WERI-Rb-1 (cell line): ENCODE data around the gene PRMT2.

Source experiments
- DNase-seq: peaks from one replicate; pipeline ENCODE4 v3.0.0-alpha.2; 2020
- H3K27ac ChIP-seq: fragments of 250-450 bp; sonication (Bioruptor Pico); 2 replicates; pipeline ENCODE4 v1.5.1; 2020; ENCODE audit warnings: mild to moderate bottlenecking, moderate library complexity
- H3K27me3 ChIP-seq: fragments of 250-450 bp; sonication (Bioruptor Pico); 2 replicates; pipeline ENCODE4 v1.5.1; 2021; ENCODE audit warnings: mild to moderate bottlenecking, low read depth, moderate library complexity; ENCODE audit not compliant: insufficient read depth, severe bottlenecking
- H3K36me3 ChIP-seq: fragments of 250-450 bp; sonication (Bioruptor Pico); 2 replicates; pipeline ENCODE4 v1.5.1; 2020; ENCODE audit warnings: mild to moderate bottlenecking, moderate library complexity
- H3K4me3 ChIP-seq: 2 replicates; pipeline ENCODE4 v1.5.1; 2011; ENCODE audit warnings: low read depth, mild to moderate bottlenecking, control low read depth, low read length
- H3K9me3 ChIP-seq: fragments of 250-450 bp; sonication (Bioruptor Pico); 2 replicates; pipeline ENCODE4 v1.5.1; 2021; ENCODE audit warnings: mild to moderate bottlenecking, moderate library complexity; ENCODE audit not compliant: severe bottlenecking
- CTCF ChIP-seq: IDR thresholded peaks from 2 replicates; pipeline ENCODE4 v1.5.1; 2011; ENCODE audit warnings: low read depth, mild to moderate bottlenecking, control low read depth, inconsistent platforms, low read length

Gene PRMT2

GRCh38 chr21:46637952-46638746, 2.7 kb downstream of the PRMT2 start:
- no peaks in the 10 kb centered on the region for H3K9me3 ChIP-seq
- H3K27ac ChIP-seq = no peak overlapping the region
- H3K36me3 ChIP-seq = peaks cover 20% of the 10 kb centered on the region
- H3K27me3 ChIP-seq = no peaks in the 10 kb centered on the region
- no peak for TF ChIP-seq CTCF
- H3K4me3 ChIP-seq = no peak overlapping the region
- no peak for DNase-seq

- H3K27me3 ChIP-seq = no peaks in the 10 kb centered on the region
- no peak for DNase-seq
- no peak overlapping the region for H3K4me3 ChIP-seq
- no peak for TF ChIP-seq CTCF
- peaks cover 34% of the 10 kb centered on the region for H3K36me3 ChIP-seq
- no peak overlapping the region for H3K27ac ChIP-seq
- no peaks in the 10 kb centered on the region for H3K9me3 ChIP-seq
Measured at GRCh38 chr21:46639489-46640386, 4.3 kb downstream of the PRMT2 start.

GRCh38 chr21:46641656-46642055, 6.2 kb downstream of the PRMT2 start:
- Histone ChIP-seq H3K27me3 (no peaks in the 10 kb centered on the region), H3K9me3 (no peaks in the 10 kb centered on the region), H3K27ac (no peak overlapping the region), H3K36me3 (peaks cover 51% of the 10 kb centered on the region), H3K4me3 (no peak overlapping the region)
- DNase-seq = no peak
- no peak for TF ChIP-seq CTCF

GRCh38 chr21:46643379-46644177, 8.1 kb downstream of the PRMT2 start:
- no peak for DNase-seq
- no peak for TF ChIP-seq CTCF
- H3K27me3 ChIP-seq = no peaks in the 10 kb centered on the region
- H3K4me3 ChIP-seq = no peak overlapping the region
- no peak overlapping the region for H3K27ac ChIP-seq
- no peaks in the 10 kb centered on the region for H3K9me3 ChIP-seq
- peaks cover 50% of the 10 kb centered on the region for H3K36me3 ChIP-seq

- H3K27ac ChIP-seq = no peak overlapping the region
- TF ChIP-seq CTCF = no peak
- peaks cover 71% of the 10 kb centered on the region for H3K36me3 ChIP-seq
Measured at GRCh38 chr21:46645840-46646239, 10.4 kb downstream of the PRMT2 start.

More at GRCh38 chr21:46645840-46646239, 10.4 kb downstream of the PRMT2 start:
- H3K9me3 ChIP-seq = no peaks in the 10 kb centered on the region
- DNase-seq = no peak
- H3K4me3 ChIP-seq = no peak overlapping the region
- no peaks in the 10 kb centered on the region for H3K27me3 ChIP-seq
